H1 (cell line): ENCODE results near the gene PURA. TPM values are rescaled to one million over a fixed set of nuclear protein-coding genes. Genes with fewer than 3 reads are reported as not detected.

ENCODE experiments used
- BCL11A ChIP-seq, 2 experiments: IDR thresholded peaks; one replicate each; pipeline ENCODE4 v1.6.1; 2011; ENCODE audit warnings: low read depth in 2 of 2, low read length in 2 of 2, mild to moderate bottlenecking in 2 of 2
- CTBP2 ChIP-seq: IDR thresholded peaks from 2 replicates; pipeline ENCODE4 v1.7.0; 2011; ENCODE audit warnings: borderline replicate concordance, mild to moderate bottlenecking, moderate library complexity, mixed read lengths, low read length; ENCODE audit not compliant: insufficient read depth, insufficient read length
- KDM4A ChIP-seq: IDR thresholded peaks from one replicate; pipeline ENCODE4 v1.7.1; 2012; ENCODE audit warnings: low read depth, mild to moderate bottlenecking, moderate library complexity, low read length, inconsistent platforms; ENCODE audit not compliant: severe bottlenecking
- RBBP5 ChIP-seq: IDR thresholded peaks from 2 replicates; pipeline ENCODE4 v1.7.1; 2012; ENCODE audit warnings: low read depth, mild to moderate bottlenecking, inconsistent platforms, low read length, moderate library complexity, borderline replicate concordance
- SIX5 ChIP-seq: IDR thresholded peaks from 2 replicates; pipeline ENCODE4 v1.6.1; 2011; ENCODE audit warnings: mild to moderate bottlenecking, low read depth, low read length
- SP2 ChIP-seq: IDR thresholded peaks from 2 replicates; pipeline ENCODE4 v1.6.1; 2012; ENCODE audit warnings: mild to moderate bottlenecking, low read length, inconsistent platforms
- SRF ChIP-seq: IDR thresholded peaks from 2 replicates; pipeline ENCODE4 v1.6.1; 2011; ENCODE audit warnings: mild to moderate bottlenecking, low read depth, low read length, moderate library complexity
- TAF7 ChIP-seq: optimal IDR thresholded peaks from 2 replicates; pipeline ENCODE3; 2011; ENCODE audit warnings: low read depth, mild to moderate bottlenecking, inconsistent platforms, low read length, moderate library complexity, borderline replicate concordance
- TBP ChIP-seq: IDR thresholded peaks from 2 replicates; pipeline ENCODE4 v1.6.1; 2011; ENCODE audit warnings: low read depth, low read length, improper control_type of control experiment
- polyA plus RNA-seq, 7 experiments: library from polyadenylated mRNA; depleted of rRNA in 3 of 7; stranded (reverse) in 5 of 7; unstranded in 2 of 7; fragments of >200 nt in 5 of 7; fragments of 200-250 nt in 2 of 7; gene quantifications; 1 replicate in 5 of 7; 2 replicates in 1 of 7; 4 replicates in 1 of 7; pipeline versions ENCODE4 v1.2.1 to v1.2.3, GENCODE V29; 2011 to 2013; ENCODE audit warnings: missing spikeins in 2 of 7, mixed read lengths in 2 of 7
- total RNA-seq: library from RNA; stranded (reverse); fragmentation: NEBNext Ultra II Directional; extraction: Animal tissue kit (Norgen Biotek cat#: 25700); gene quantifications from 2 replicates; pipeline ENCODE4 v1.2.1, GENCODE V29; 2021
- TF ChIP-seq, protein P1 (sequence below): fragments of 300-600 bp; sonication (generic); IDR thresholded peaks from 2 replicates; pipeline ENCODE4 v1.7.1; 2012; ENCODE audit warnings: low read length, moderate library complexity, mild to moderate bottlenecking, inconsistent platforms; ENCODE audit not compliant: insufficient replicate concordance

PURA gene
- total and polyA plus RNA-seq, 2 of the 8 experiments (the other 6 are each of a cell fraction or from before 2014, with no cell fraction given), result 0.98 to 2.1 TPM

DNA sequence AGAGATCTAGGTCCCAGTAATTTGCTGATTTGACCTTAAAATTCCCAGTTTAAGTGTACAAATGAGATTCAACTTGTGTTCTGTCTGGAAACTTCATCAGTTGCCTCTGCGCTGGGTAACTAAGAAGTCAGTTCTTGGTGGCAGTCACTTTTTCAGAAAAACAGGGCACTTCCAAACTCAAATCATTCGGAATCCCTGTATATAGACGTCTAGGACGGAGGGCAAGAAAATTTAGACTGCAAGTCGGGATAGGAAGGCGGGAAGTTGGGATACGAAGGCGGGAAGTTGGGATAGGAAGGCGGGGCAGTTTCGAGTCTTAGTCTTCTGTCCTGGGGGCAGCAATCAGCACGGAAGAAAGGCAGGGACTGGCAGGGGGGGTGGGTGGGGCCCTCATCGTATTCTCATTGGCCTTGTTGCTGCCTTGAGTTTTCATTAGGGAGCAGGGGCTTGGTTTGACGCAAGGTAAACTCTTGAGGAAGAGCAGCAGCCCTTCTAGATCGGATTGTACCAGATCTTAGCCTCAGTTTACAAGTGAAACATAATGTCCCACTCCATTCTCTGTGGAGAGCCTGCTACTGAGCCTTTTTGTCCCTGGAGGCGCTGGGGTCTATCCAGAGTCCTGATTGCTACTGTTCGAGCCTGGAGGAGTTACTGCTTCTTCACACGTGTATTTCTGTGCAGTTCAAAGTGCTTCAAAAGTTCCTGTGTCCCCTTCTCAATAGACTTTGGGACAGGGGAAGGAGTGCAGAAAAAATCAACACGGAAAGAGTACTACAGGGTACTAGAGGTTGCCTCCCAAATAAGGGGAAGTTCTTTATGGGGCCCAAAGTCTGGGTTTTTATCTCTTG, 2.7 kb upstream of the PURA start (continued):
- TF ChIP-seq, protein P1, sequence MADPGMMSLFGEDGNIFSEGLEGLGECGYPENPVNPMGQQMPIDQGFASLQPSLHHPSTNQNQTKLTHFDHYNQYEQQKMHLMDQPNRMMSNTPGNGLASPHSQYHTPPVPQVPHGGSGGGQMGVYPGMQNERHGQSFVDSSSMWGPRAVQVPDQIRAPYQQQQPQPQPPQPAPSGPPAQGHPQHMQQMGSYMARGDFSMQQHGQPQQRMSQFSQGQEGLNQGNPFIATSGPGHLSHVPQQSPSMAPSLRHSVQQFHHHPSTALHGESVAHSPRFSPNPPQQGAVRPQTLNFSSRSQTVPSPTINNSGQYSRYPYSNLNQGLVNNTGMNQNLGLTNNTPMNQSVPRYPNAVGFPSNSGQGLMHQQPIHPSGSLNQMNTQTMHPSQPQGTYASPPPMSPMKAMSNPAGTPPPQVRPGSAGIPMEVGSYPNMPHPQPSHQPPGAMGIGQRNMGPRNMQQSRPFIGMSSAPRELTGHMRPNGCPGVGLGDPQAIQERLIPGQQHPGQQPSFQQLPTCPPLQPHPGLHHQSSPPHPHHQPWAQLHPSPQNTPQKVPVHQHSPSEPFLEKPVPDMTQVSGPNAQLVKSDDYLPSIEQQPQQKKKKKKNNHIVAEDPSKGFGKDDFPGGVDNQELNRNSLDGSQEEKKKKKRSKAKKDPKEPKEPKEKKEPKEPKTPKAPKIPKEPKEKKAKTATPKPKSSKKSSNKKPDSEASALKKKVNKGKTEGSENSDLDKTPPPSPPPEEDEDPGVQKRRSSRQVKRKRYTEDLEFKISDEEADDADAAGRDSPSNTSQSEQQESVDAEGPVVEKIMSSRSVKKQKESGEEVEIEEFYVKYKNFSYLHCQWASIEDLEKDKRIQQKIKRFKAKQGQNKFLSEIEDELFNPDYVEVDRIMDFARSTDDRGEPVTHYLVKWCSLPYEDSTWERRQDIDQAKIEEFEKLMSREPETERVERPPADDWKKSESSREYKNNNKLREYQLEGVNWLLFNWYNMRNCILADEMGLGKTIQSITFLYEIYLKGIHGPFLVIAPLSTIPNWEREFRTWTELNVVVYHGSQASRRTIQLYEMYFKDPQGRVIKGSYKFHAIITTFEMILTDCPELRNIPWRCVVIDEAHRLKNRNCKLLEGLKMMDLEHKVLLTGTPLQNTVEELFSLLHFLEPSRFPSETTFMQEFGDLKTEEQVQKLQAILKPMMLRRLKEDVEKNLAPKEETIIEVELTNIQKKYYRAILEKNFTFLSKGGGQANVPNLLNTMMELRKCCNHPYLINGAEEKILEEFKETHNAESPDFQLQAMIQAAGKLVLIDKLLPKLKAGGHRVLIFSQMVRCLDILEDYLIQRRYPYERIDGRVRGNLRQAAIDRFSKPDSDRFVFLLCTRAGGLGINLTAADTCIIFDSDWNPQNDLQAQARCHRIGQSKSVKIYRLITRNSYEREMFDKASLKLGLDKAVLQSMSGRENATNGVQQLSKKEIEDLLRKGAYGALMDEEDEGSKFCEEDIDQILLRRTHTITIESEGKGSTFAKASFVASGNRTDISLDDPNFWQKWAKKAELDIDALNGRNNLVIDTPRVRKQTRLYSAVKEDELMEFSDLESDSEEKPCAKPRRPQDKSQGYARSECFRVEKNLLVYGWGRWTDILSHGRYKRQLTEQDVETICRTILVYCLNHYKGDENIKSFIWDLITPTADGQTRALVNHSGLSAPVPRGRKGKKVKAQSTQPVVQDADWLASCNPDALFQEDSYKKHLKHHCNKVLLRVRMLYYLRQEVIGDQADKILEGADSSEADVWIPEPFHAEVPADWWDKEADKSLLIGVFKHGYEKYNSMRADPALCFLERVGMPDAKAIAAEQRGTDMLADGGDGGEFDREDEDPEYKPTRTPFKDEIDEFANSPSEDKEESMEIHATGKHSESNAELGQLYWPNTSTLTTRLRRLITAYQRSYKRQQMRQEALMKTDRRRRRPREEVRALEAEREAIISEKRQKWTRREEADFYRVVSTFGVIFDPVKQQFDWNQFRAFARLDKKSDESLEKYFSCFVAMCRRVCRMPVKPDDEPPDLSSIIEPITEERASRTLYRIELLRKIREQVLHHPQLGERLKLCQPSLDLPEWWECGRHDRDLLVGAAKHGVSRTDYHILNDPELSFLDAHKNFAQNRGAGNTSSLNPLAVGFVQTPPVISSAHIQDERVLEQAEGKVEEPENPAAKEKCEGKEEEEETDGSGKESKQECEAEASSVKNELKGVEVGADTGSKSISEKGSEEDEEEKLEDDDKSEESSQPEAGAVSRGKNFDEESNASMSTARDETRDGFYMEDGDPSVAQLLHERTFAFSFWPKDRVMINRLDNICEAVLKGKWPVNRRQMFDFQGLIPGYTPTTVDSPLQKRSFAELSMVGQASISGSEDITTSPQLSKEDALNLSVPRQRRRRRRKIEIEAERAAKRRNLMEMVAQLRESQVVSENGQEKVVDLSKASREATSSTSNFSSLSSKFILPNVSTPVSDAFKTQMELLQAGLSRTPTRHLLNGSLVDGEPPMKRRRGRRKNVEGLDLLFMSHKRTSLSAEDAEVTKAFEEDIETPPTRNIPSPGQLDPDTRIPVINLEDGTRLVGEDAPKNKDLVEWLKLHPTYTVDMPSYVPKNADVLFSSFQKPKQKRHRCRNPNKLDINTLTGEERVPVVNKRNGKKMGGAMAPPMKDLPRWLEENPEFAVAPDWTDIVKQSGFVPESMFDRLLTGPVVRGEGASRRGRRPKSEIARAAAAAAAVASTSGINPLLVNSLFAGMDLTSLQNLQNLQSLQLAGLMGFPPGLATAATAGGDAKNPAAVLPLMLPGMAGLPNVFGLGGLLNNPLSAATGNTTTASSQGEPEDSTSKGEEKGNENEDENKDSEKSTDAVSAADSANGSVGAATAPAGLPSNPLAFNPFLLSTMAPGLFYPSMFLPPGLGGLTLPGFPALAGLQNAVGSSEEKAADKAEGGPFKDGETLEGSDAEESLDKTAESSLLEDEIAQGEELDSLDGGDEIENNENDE, result no peak
- TF ChIP-seq SP2, result no peak
- TF ChIP-seq KDM4A, result no peak
- TF ChIP-seq SRF, result no peak
- TF ChIP-seq TAF7, result no peak
- TF ChIP-seq SIX5, result no peak
- no peak for TF ChIP-seq TBP
- TF ChIP-seq CTBP2, result no peak
- no peak for TF ChIP-seq BCL11A (IDR thresholded peaks at IDR 0.05; ENCODE audit: low read depth in 2 of 2, low read length in 2 of 2)
- no peak for TF ChIP-seq RBBP5
